AG08396 (cell line): Measurements from ENCODE around the gene SLIT3.

Experiments used
- DNase-seq: peaks from one replicate; pipeline ENCODE4 v3.0.0; 2012; ENCODE audit warnings: low spot score, mixed read lengths

SLIT3 gene

GRCh38 chr5:169265888-169266287 is 35.1 kb downstream of the SLIT3 start:
- DNase-seq: no peak

- DNase-seq: no peak
These were observed 37.3 kb downstream of the SLIT3 start for GRCh38 chr5:169263591-169263990.

- no peak for DNase-seq
These were observed 39.9 kb downstream of the SLIT3 start for GRCh38 chr5:169260896-169261569.

GRCh38 chr5:169258372-169259000 is 42.5 kb downstream of the SLIT3 start:
- no peak for DNase-seq

GRCh38 chr5:169256191-169256590 is 44.7 kb downstream of the SLIT3 start:
- no peak for DNase-seq

GRCh38 chr5:169253071-169253470 is 47.9 kb downstream of the SLIT3 start:
- no peak for DNase-seq

GRCh38 chr5:169251333-169252084 is 49.4 kb downstream of the SLIT3 start:
- no peak for DNase-seq

- no peak for DNase-seq
These were observed 50.1 kb downstream of the SLIT3 start for GRCh38 chr5:169250887-169251286.

- no peak for DNase-seq
These were observed 51.9 kb downstream of the SLIT3 start for GRCh38 chr5:169248996-169249395.

- no peak for DNase-seq
These were observed 52.4 kb downstream of the SLIT3 start for GRCh38 chr5:169248550-169248949.

- no peak for DNase-seq
These were observed 56.1 kb downstream of the SLIT3 start for GRCh38 chr5:169244812-169245211.

GRCh38 chr5:169243651-169244422 is 57.1 kb downstream of the SLIT3 start:
- no peak for DNase-seq

- DNase-seq: no peak
These were observed 58.1 kb downstream of the SLIT3 start for GRCh38 chr5:169242849-169243186.

- no peak for DNase-seq
These were observed 58.6 kb downstream of the SLIT3 start for GRCh38 chr5:169242175-169242848.

- DNase-seq: no peak
These were observed 71.5 kb downstream of the SLIT3 start for GRCh38 chr5:169229342-169229892.

GRCh38 chr5:169226895-169227294 is 74.0 kb downstream of the SLIT3 start:
- no peak for DNase-seq

GRCh38 chr5:169225830-169226356 is 75.0 kb downstream of the SLIT3 start:
- no peak for DNase-seq

GRCh38 chr5:169223595-169223953 is 77.4 kb downstream of the SLIT3 start:
- DNase-seq: no peak

GRCh38 chr5:169222934-169223594 is 77.9 kb downstream of the SLIT3 start:
- no peak for DNase-seq

- DNase-seq: no peak
These were observed 79.4 kb downstream of the SLIT3 start for GRCh38 chr5:169221519-169221918.

GRCh38 chr5:169219961-169220360 is 81.0 kb downstream of the SLIT3 start:
- no peak for DNase-seq
